Hepatocyte (in vitro differentiated cells): ENCODE results near the gene MOGAT1. TPM values are rescaled to one million over a fixed set of nuclear protein-coding genes. Genes with fewer than 3 reads are reported as not detected.
"Not testable (repeated sequence)": the region's sequence is repeated elsewhere in the genome, so short reads cannot be mapped to it uniquely, and the experiment has no call there.

Source experiments
- DNase-seq: peaks from one replicate; pipeline ENCODE4 v3.0.0-alpha.2; 2016; ENCODE audit warnings: low spot score
- H2AFZ ChIP-seq: fragments of 200-600 bp; sonication (generic); 2 replicates; pipeline ENCODE4 v1.6.0; 2016; ENCODE audit warnings: antibody characterized with exemption, mild to moderate bottlenecking
- H3K27ac ChIP-seq: fragments of 200-600 bp; sonication (generic); 2 replicates; pipeline ENCODE4 v1.5.1; 2016; ENCODE audit warnings: mild to moderate bottlenecking
- H3K27me3 ChIP-seq: fragments of 200-600 bp; sonication (generic); 2 replicates; pipeline ENCODE4 v1.6.1; 2016
- H3K36me3 ChIP-seq: fragments of 200-600 bp; sonication (generic); replicated peaks from 2 replicates; pipeline ENCODE4 v1.5.1; 2016; ENCODE audit warnings: low read depth; ENCODE audit not compliant: insufficient read depth
- H3K4me1 ChIP-seq: fragments of 200-600 bp; sonication (generic); 2 replicates; pipeline ENCODE4 v1.5.1; 2016; ENCODE audit warnings: mild to moderate bottlenecking, moderate library complexity; ENCODE audit not compliant: insufficient read depth
- H3K4me2 ChIP-seq: fragments of 200-600 bp; sonication (generic); 2 replicates; pipeline ENCODE4 v1.6.0; 2016
- H3K4me3 ChIP-seq: fragments of 200-600 bp; sonication (generic); 2 replicates; pipeline ENCODE4 v1.5.1; 2016; ENCODE audit warnings: mild to moderate bottlenecking
- H3K79me2 ChIP-seq: fragments of 200-600 bp; sonication (generic); 2 replicates; pipeline ENCODE4 v1.6.0; 2017; ENCODE audit warnings: mild to moderate bottlenecking
- H3K9me2 ChIP-seq: fragments of 200-600 bp; sonication (generic); replicated peaks from 2 replicates; pipeline ENCODE4 v1.6.0; 2017; ENCODE audit warnings: mild to moderate bottlenecking; ENCODE audit not compliant: insufficient read depth
- H3K9me3 ChIP-seq: fragments of 200-600 bp; sonication (generic); 2 replicates; pipeline ENCODE4 v1.5.1; 2016; ENCODE audit warnings: low read depth, mild to moderate bottlenecking
- H4K20me1 ChIP-seq: fragments of 200-600 bp; sonication (generic); 2 replicates; pipeline ENCODE4 v1.6.0; 2016; ENCODE audit warnings: mild to moderate bottlenecking; ENCODE audit not compliant: insufficient read depth, poor library complexity, severe bottlenecking
- CTCF ChIP-seq: fragments of 200-600 bp; sonication (generic); IDR thresholded peaks from 2 replicates; pipeline ENCODE4 v1.5.1; 2016; ENCODE audit warnings: antibody characterized with exemption, mild to moderate bottlenecking; ENCODE audit not compliant: poor library complexity
- EZH2 ChIP-seq: fragments of 200-600 bp; sonication (generic); IDR thresholded peaks from 2 replicates; pipeline ENCODE4 v1.6.1; 2016; ENCODE audit warnings: antibody characterized with exemption, mild to moderate bottlenecking, borderline replicate concordance
- EZH2phosphoT487 ChIP-seq: fragments of 200-600 bp; sonication (generic); IDR thresholded peaks from one replicate; pipeline ENCODE4 v1.6.1; 2018; ENCODE audit warnings: antibody characterized with exemption, mild to moderate bottlenecking, low read depth, moderate library complexity; ENCODE audit not compliant: unreplicated experiment, severe bottlenecking
- WGBS: methylation state at CpG from one replicate; pipeline ENCODE4 v1.1.6; 2016; ENCODE audit warnings: low lambda C conversion rate; ENCODE audit errors: missing lambda C conversion rate; 5-methylcytosine and 5-hydroxymethylcytosine counted together
- polyA plus RNA-seq: library from polyadenylated mRNA; unstranded; fragments of >200 nt; fragmentation: Nextera tagmentation; extraction: Ambion mirVana; gene quantifications from 2 replicates; pipeline ENCODE4 v1.2.1, GENCODE V29; 2016
- total RNA-seq: library from RNA; depleted of rRNA; stranded (reverse); fragments of >200 nt; gene quantifications from 2 replicates; pipeline ENCODE4 v1.2.3, GENCODE V29; 2014

Gene MOGAT1
- total and polyA plus RNA-seq, 2 experiments from 2014 or later: not detected

GRCh38 chr2:222689322-222689721, 17.9 kb downstream of the MOGAT1 start:
- no peaks in the 10 kb centered on the region for H3K36me3 ChIP-seq
- TF ChIP-seq EZH2phosphoT487 (no peak), CTCF (no peak), EZH2 (no peak)
- no peak overlapping the region for H3K4me2 ChIP-seq
- H3K79me2 ChIP-seq: no peaks in the 10 kb centered on the region
- DNase-seq: no peak
- no peaks in the 10 kb centered on the region for H3K9me3 ChIP-seq
- no peak overlapping the region for H3K4me3 ChIP-seq
- H3K9me2 ChIP-seq: no peaks in the 10 kb centered on the region
- no peaks in the 10 kb centered on the region for H3K27me3 ChIP-seq
- no peaks in the 10 kb centered on the region for H3K4me1 ChIP-seq
- no peak overlapping the region for H3K27ac ChIP-seq
- WGBS: 64% methylated on average over 2 of the region's 2 CpGs
- no peak overlapping the region for H2AFZ ChIP-seq
- H4K20me1 ChIP-seq: no peaks in the 10 kb centered on the region

- Histone ChIP-seq H4K20me1 (no peaks in the 10 kb centered on the region), H3K79me2 (no peaks in the 10 kb centered on the region), H3K4me3 (no peak overlapping the region), H3K27ac (no peak overlapping the region), H2AFZ (no peak overlapping the region), H3K36me3 (no peaks in the 10 kb centered on the region), H3K9me2 (no peaks in the 10 kb centered on the region), H3K9me3 (no peaks in the 10 kb centered on the region), H3K27me3 (no peaks in the 10 kb centered on the region), H3K4me2 (no peak overlapping the region), H3K4me1 (no peaks in the 10 kb centered on the region)
- TF ChIP-seq EZH2 (no peak), EZH2phosphoT487 (no peak), CTCF (peak; percentile 99)
- WGBS: 27% methylated on average over 10 of the region's 10 CpGs
- DNase-seq: peak; percentile 90
Observed at GRCh38 chr2:222690564-222691200, 19.2 kb downstream of the MOGAT1 start.

- not testable (repeated sequence) for DNase-seq, H3K4me3 ChIP-seq, H3K79me2 ChIP-seq, H3K27ac ChIP-seq, H3K36me3 ChIP-seq, H3K9me2 ChIP-seq, H3K27me3 ChIP-seq, H2AFZ ChIP-seq, H3K4me2 ChIP-seq, H3K4me1 ChIP-seq, H4K20me1 ChIP-seq, H3K9me3 ChIP-seq
- WGBS: 87% methylated on average over 5 of the region's 5 CpGs
Observed at GRCh38 chr2:222693413-222693812, 22.0 kb downstream of the MOGAT1 start.

GRCh38 chr2:222693837-222694236, 22.4 kb downstream of the MOGAT1 start:
- Histone ChIP-seq H3K4me2 (no peak overlapping the region), H3K9me3 (no peaks in the 10 kb centered on the region), H3K27me3 (no peaks in the 10 kb centered on the region), H2AFZ (no peak overlapping the region), H3K36me3 (no peaks in the 10 kb centered on the region), H3K4me3 (no peak overlapping the region), H3K79me2 (no peaks in the 10 kb centered on the region), H3K4me1 (no peaks in the 10 kb centered on the region), H4K20me1 (no peaks in the 10 kb centered on the region), H3K27ac (no peak overlapping the region), H3K9me2 (no peaks in the 10 kb centered on the region)
- WGBS: 84% methylated on average over 1 of the region's 1 CpG
- DNase-seq: peak; percentile 10
- no peak for TF ChIP-seq EZH2phosphoT487
- TF ChIP-seq CTCF: peak; percentile 23
